Right lobe of liver (tissue), 4 donors: ENCODE measurements around the gene CEP135.

ENCODE experiments used
- CTCF ChIP-seq, 4 donors: fragments of 200-600 bp in 3 of 4; fragments of 450-650 bp in 1 of 4; IDR thresholded peaks; one replicate each; pipeline versions ENCODE4 v1.5.1 to v1.8.0; 2016 to 2022; ENCODE audit warnings: antibody characterized with exemption in 4 of 4, mild to moderate bottlenecking in 2 of 4
- POLR2A ChIP-seq: fragments of 450-650 bp; IDR thresholded peaks from one replicate; pipeline ENCODE4 v1.6.1; 2017; ENCODE audit warnings: antibody characterized with exemption, mild to moderate bottlenecking
- donor health status: DM: no; HTN: no; CAD: no.
- donor health status: DM: no; HTN: no; CAD: no.
- donor health status: DM: no; HTN: yes; CAD: no.

- TF ChIP-seq CTCF (IDR thresholded peaks at IDR 0.05) (no peak), POLR2A (no peak)
These were observed 111.3 kb downstream of the CEP135 start for GRCh38 chr4:56060036-56060435.
